Peyer's patch (tissue), 4 donors: ENCODE measurements around the gene UCP3. TPM values are rescaled to one million over a fixed set of nuclear protein-coding genes. Genes with fewer than 3 reads are reported as not detected.
A peak's percentile ranks its signal among the peaks of the same experiment; 100 is the strongest.

ENCODE experiments used
- DNase-seq, 3 donors: peaks; one replicate each; pipeline ENCODE4 v3.0.0-alpha.2; 2017 to 2019
- H3K27ac ChIP-seq, 4 donors: fragments of 200-600 bp; sonication (generic); one replicate each; pipeline ENCODE4 v1.5.1; 2016 to 2019
- H3K27me3 ChIP-seq, 2 donors: fragments of 200-600 bp; sonication (generic); one replicate each; pipeline ENCODE4 v1.5.1; 2019
- H3K36me3 ChIP-seq, 3 donors: fragments of 200-600 bp; sonication (generic); one replicate each; pipeline ENCODE4 v1.5.1; 2016 to 2019
- H3K4me1 ChIP-seq, 4 donors: fragments of 200-600 bp; sonication (generic); one replicate each; pipeline ENCODE4 v1.5.1; 2016 to 2019
- H3K4me3 ChIP-seq, 4 donors: fragments of 200-600 bp; sonication (generic); 1 replicate in 3 of 4; 2 replicates in 1 of 4; pipeline ENCODE4 v1.5.1; 2016 to 2019; ENCODE audit warnings: mild to moderate bottlenecking in 1 of 4
- H3K9me3 ChIP-seq, 4 donors: fragments of 200-600 bp; sonication (generic); one replicate each; pipeline ENCODE4 v1.5.1; 2016 to 2019; ENCODE audit warnings: mild to moderate bottlenecking in 1 of 4
- POLR2A ChIP-seq, 2 donors: fragments of 450-650 bp; IDR thresholded peaks; one replicate each; pipeline ENCODE4 v1.5.1; 2017; ENCODE audit warnings: antibody characterized with exemption in 2 of 2, mild to moderate bottlenecking in 2 of 2, moderate library complexity in 2 of 2
- total RNA-seq, 4 donors: library from RNA; depleted of rRNA; stranded (reverse); fragments of >200 nt; gene quantifications; one replicate each; pipeline ENCODE4 v1.1.0, GENCODE V29; 2016
- TF ChIP-seq, protein P1 (sequence below), 6 experiments: fragments of 450-650 bp in 4 of 6; fragments of 200-600 bp in 2 of 6; sonication (generic) in 1 of 6; IDR thresholded peaks; one replicate each; pipeline ENCODE4 v1.5.1; 2017 to 2019; ENCODE audit warnings: antibody characterized with exemption in 6 of 6, mild to moderate bottlenecking in 3 of 6, moderate library complexity in 1 of 6

UCP3 gene
- total RNA-seq, 4 donors from 2014 or later = 0.76 to 3.4 (median 2.2) TPM

DNA sequence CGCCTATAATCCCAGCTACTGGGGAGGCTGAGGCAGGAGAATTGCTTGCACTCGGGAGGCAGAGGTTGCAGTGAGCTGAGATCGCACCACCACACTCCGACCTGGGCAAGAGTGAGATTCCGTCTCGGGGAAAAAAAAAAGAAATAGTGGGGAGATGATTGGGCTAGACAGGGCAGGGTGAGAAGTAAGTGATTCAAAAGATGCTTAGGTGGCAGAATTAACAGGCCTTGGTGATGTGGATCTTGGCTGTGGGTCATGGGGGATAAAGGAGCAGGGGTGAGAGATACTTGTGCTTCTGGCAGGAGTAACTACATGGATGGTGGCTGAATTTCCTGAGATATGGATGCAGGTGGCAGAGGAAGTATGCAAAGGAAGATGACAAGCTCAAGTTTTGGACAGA lies 13.1 kb upstream of the UCP3 start:
- DNase-seq = no peak
- TF ChIP-seq, protein P1, sequence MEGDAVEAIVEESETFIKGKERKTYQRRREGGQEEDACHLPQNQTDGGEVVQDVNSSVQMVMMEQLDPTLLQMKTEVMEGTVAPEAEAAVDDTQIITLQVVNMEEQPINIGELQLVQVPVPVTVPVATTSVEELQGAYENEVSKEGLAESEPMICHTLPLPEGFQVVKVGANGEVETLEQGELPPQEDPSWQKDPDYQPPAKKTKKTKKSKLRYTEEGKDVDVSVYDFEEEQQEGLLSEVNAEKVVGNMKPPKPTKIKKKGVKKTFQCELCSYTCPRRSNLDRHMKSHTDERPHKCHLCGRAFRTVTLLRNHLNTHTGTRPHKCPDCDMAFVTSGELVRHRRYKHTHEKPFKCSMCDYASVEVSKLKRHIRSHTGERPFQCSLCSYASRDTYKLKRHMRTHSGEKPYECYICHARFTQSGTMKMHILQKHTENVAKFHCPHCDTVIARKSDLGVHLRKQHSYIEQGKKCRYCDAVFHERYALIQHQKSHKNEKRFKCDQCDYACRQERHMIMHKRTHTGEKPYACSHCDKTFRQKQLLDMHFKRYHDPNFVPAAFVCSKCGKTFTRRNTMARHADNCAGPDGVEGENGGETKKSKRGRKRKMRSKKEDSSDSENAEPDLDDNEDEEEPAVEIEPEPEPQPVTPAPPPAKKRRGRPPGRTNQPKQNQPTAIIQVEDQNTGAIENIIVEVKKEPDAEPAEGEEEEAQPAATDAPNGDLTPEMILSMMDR (IDR thresholded peaks at IDR 0.05) = no peak
- TF ChIP-seq POLR2A (IDR thresholded peaks at IDR 0.05) = no peak
- H3K9me3 ChIP-seq = no peaks in the 10 kb centered on the region
- H3K4me1 ChIP-seq = peaks cover 0 to 26% (median 17%) of the 10 kb centered on the region in 4 donors
- H3K36me3 ChIP-seq = no peaks in the 10 kb centered on the region
- H3K27ac ChIP-seq = no peak overlapping the region
- H3K4me3 ChIP-seq = no peak overlapping the region
- no peaks in the 10 kb centered on the region for H3K27me3 ChIP-seq

DNA sequence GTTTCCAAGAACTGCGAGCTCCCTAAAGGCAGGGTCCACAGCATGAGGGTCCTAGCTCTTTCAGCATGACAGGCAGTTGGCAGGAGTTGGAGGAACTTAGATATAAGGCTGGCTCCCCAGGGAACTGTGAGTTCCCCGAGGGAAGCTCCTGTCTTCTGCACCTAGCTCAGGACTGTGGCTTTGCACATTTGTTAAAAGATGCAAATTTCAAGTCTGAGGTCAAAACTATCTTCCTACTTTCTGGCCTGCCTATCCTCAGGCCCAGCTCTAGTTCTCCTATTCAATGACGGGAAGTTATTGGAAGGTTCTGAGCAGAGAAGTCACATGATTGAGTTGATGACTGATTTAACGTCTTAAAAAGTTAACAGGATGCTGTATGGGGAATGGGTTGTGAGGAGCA lies 11.7 kb upstream of the UCP3 start:
- no peaks in the 10 kb centered on the region for H3K27me3 ChIP-seq
- no peaks in the 10 kb centered on the region for H3K36me3 ChIP-seq
- H3K27ac ChIP-seq = peak overlapping the region in 1 of 4 donors; percentile 72
- H3K9me3 ChIP-seq = no peaks in the 10 kb centered on the region
- peaks cover 0 to 26% (median 17%) of the 10 kb centered on the region in 4 donors for H3K4me1 ChIP-seq
- DNase-seq = peak in 1 of 3 donors; percentile 44
- H3K4me3 ChIP-seq = no peak overlapping the region
- no peak for TF ChIP-seq POLR2A (IDR thresholded peaks at IDR 0.05)
- TF ChIP-seq, protein P1 (IDR thresholded peaks at IDR 0.05) = no peak

DNA sequence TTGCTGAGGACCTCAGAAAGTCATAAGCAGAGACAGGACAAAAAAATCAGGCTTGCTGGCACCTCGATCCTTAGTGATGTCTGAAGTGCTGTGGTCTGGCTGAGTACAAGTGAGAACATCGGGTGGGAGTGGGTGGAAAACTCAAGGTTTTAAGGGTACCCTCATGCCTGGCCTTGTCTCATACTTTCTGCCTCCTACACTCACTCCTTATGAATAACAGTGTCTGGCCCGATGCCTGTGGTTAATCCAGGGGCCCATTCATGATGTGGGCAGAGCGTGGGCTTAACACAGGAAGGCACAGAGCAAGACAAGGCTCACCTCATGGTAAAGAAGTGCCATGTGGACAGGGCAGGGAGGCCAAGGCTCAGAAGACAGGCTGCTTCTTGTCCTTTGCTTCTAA lies 11.0 kb upstream of the UCP3 start:
- Histone ChIP-seq H3K27ac (peak overlapping the region in 3 of 4 donors; percentile 72 to 86 (median 84)), H3K9me3 (no peaks in the 10 kb centered on the region), H3K36me3 (no peaks in the 10 kb centered on the region), H3K4me3 (no peak overlapping the region), H3K27me3 (no peaks in the 10 kb centered on the region), H3K4me1 (peaks cover 0 to 26% (median 18%) of the 10 kb centered on the region in 4 donors)
- TF ChIP-seq, protein P1 (IDR thresholded peaks at IDR 0.05) = no peak
- no peak for TF ChIP-seq POLR2A (IDR thresholded peaks at IDR 0.05)
- no peak for DNase-seq

DNA sequence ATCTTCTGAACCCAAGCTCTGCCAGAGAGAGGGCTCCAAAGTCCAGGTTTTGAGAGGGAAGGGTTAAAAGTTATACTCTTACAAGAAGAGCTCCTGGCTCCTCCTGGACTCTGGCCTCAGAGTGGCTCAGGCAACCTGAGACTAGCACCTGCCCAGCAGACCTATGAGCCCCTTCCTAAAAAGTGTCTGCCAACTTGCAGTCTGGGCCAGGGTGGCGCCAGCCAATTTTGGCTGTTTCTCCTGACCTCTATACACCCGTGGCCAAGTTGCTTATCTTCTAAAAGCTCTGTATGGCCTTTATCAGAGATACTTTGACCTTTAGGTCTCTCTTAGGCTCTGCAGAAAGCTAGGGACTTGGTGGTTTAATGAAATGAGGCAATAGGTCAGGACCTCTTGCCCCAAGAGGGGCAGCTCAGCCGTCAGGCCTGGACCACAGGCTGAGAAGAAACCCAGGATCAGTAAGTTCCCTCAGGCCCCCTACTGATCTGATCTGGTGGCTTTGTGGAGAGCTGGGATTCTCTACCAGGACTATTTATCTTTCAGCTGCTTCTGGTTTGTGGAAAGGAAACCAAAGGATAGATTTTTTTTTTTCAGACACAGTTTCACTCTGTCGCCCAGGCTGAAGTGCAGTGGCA lies 10.3 kb upstream of the UCP3 start:
- Histone ChIP-seq H3K36me3 (no peaks in the 10 kb centered on the region), H3K27me3 (no peaks in the 10 kb centered on the region), H3K4me3 (no peak overlapping the region), H3K4me1 (peaks cover 0 to 26% (median 19%) of the 10 kb centered on the region in 4 donors), H3K9me3 (no peaks in the 10 kb centered on the region), H3K27ac (peak overlapping the region; percentile 56 to 86 (median 78))
- TF ChIP-seq POLR2A (IDR thresholded peaks at IDR 0.05) = no peak
- TF ChIP-seq, protein P1 (IDR thresholded peaks at IDR 0.05) = no peak
- DNase-seq = no peak

DNA sequence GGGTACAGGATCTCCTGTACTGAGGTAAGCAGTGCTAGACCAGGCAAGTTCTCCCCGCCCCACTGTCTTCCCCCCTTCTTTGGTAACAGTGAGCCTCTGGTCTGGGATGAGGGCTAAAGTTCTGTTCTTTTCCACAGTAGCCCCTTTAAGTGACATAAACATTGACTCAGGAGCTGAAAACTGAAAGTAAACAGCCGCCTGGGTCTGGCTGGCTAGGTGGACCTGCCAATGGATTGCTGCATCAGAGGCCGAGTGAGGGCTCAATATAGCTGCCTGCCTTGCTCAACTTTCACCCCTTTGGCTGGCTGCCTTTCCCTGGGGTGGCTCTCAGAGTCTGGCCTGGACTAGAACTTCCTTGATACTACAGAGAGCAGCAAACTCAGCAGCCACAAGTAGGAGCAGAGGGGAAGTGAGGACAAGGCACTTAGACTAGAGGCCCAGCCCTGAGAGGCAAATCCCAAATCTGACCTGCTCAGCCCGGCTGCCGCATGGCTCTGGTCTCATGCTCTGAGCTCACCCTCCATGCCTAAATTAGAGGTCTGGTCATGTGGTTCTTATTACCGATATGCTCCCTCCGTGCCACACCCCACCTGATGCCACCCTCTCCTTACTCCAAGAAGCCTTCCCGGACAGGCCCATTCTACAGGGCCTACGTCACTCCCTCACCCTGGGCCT lies 9.6 kb upstream of the UCP3 start:
- Histone ChIP-seq H3K4me1 (peaks cover 0 to 26% (median 19%) of the 10 kb centered on the region in 4 donors), H3K27me3 (no peaks in the 10 kb centered on the region), H3K27ac (peak overlapping the region; percentile 56 to 86 (median 78)), H3K9me3 (no peaks in the 10 kb centered on the region), H3K4me3 (no peak overlapping the region), H3K36me3 (no peaks in the 10 kb centered on the region)
- peak; percentile 48 to 93 (median 86) for DNase-seq
- TF ChIP-seq POLR2A (IDR thresholded peaks at IDR 0.05) = no peak
- TF ChIP-seq, protein P1 (IDR thresholded peaks at IDR 0.05) = no peak
